Mucosa of rectum (tissue), 2 donors: ENCODE results near the gene KIAA1671.

Experiments
- H3K27ac ChIP-seq, 2 donors: one replicate each; pipeline ENCODE4 v1.7.0; 2013; ENCODE audit warnings: inconsistent platforms in 2 of 2, low read depth in 2 of 2, low read length in 2 of 2
- H3K27me3 ChIP-seq, 2 donors: one replicate each; pipeline ENCODE4 v1.7.0; 2013; ENCODE audit warnings: low read length in 2 of 2; ENCODE audit not compliant: control insufficient read depth in 2 of 2, insufficient read depth in 2 of 2
- H3K36me3 ChIP-seq, 2 donors: one replicate each; pipeline ENCODE4 v1.7.0; 2013; ENCODE audit warnings: low read length in 2 of 2; ENCODE audit not compliant: control insufficient read depth in 2 of 2, insufficient read depth in 2 of 2
- H3K4me1 ChIP-seq, 2 donors: one replicate each; pipeline ENCODE4 v1.7.0; 2013; ENCODE audit warnings: low read length in 2 of 2, mild to moderate bottlenecking in 1 of 2; ENCODE audit not compliant: control insufficient read depth in 2 of 2, insufficient read depth in 2 of 2
- H3K4me3 ChIP-seq, 2 donors: one replicate each; pipeline ENCODE4 v1.7.0; 2013; ENCODE audit warnings: low read length in 2 of 2
- H3K9ac ChIP-seq, 2 donors: one replicate each; pipeline ENCODE4 v1.7.0; 2013; ENCODE audit warnings: low read length in 2 of 2, low read depth in 1 of 2, mild to moderate bottlenecking in 1 of 2
- H3K9me3 ChIP-seq, 2 donors: one replicate each; pipeline ENCODE4 v1.7.0; 2013; ENCODE audit warnings: low read length in 2 of 2; ENCODE audit not compliant: control insufficient read depth in 2 of 2
- donor health status: healthy.
- donor health status: Normal muscosa, but diverticular disease.

Gene KIAA1671

GRCh38 chr22:25161017-25161915 is 208.8 kb downstream of the KIAA1671 start:
- H3K9ac ChIP-seq, result no peak overlapping the region
- no peaks in the 10 kb centered on the region for H3K9me3 ChIP-seq
- H3K4me3 ChIP-seq, result no peak overlapping the region
- H3K36me3 ChIP-seq, result peaks cover 0 to 3% of the 10 kb centered on the region in 2 donors
- no peak overlapping the region for H3K27ac ChIP-seq
- no peaks in the 10 kb centered on the region for H3K4me1 ChIP-seq
- H3K27me3 ChIP-seq, result no peaks in the 10 kb centered on the region

GRCh38 chr22:25161916-25162530 is 209.5 kb downstream of the KIAA1671 start:
- H3K9ac ChIP-seq, result no peak overlapping the region
- no peaks in the 10 kb centered on the region for H3K4me1 ChIP-seq
- H3K27ac ChIP-seq, result no peak overlapping the region
- H3K4me3 ChIP-seq, result no peak overlapping the region
- no peaks in the 10 kb centered on the region for H3K9me3 ChIP-seq
- H3K36me3 ChIP-seq, result peaks cover 0 to 3% of the 10 kb centered on the region in 2 donors
- H3K27me3 ChIP-seq, result no peaks in the 10 kb centered on the region

- Histone ChIP-seq H3K9ac (no peak overlapping the region), H3K36me3 (peaks cover 0 to 3% of the 10 kb centered on the region in 2 donors), H3K4me3 (no peak overlapping the region), H3K4me1 (no peaks in the 10 kb centered on the region), H3K27ac (no peak overlapping the region), H3K9me3 (no peaks in the 10 kb centered on the region), H3K27me3 (no peaks in the 10 kb centered on the region)
These were observed 210.0 kb downstream of the KIAA1671 start for GRCh38 chr22:25162561-25162960.

- no peaks in the 10 kb centered on the region for H3K36me3 ChIP-seq
- H3K9me3 ChIP-seq, result no peaks in the 10 kb centered on the region
- no peak overlapping the region for H3K27ac ChIP-seq
- no peaks in the 10 kb centered on the region for H3K27me3 ChIP-seq
- H3K9ac ChIP-seq, result no peak overlapping the region
- H3K4me3 ChIP-seq, result no peak overlapping the region
- no peaks in the 10 kb centered on the region for H3K4me1 ChIP-seq
These were observed 213.3 kb downstream of the KIAA1671 start for GRCh38 chr22:25165785-25166184.

- H3K36me3 ChIP-seq, result no peaks in the 10 kb centered on the region
- no peak overlapping the region for H3K9ac ChIP-seq
- no peaks in the 10 kb centered on the region for H3K9me3 ChIP-seq
- no peak overlapping the region for H3K27ac ChIP-seq
- no peaks in the 10 kb centered on the region for H3K4me1 ChIP-seq
- H3K4me3 ChIP-seq, result no peak overlapping the region
- no peaks in the 10 kb centered on the region for H3K27me3 ChIP-seq
These were observed 213.9 kb downstream of the KIAA1671 start for GRCh38 chr22:25166266-25167040.

- Histone ChIP-seq H3K27ac (no peak overlapping the region), H3K4me1 (no peaks in the 10 kb centered on the region), H3K9ac (no peak overlapping the region), H3K9me3 (no peaks in the 10 kb centered on the region), H3K27me3 (no peaks in the 10 kb centered on the region), H3K36me3 (no peaks in the 10 kb centered on the region), H3K4me3 (no peak overlapping the region)
These were observed 214.6 kb downstream of the KIAA1671 start for GRCh38 chr22:25167082-25167481.

GRCh38 chr22:25167834-25168601 is 215.5 kb downstream of the KIAA1671 start:
- H3K9ac ChIP-seq, result no peak overlapping the region
- H3K27me3 ChIP-seq, result no peaks in the 10 kb centered on the region
- H3K36me3 ChIP-seq, result peaks cover 0 to 7% of the 10 kb centered on the region in 2 donors
- no peaks in the 10 kb centered on the region for H3K9me3 ChIP-seq
- no peak overlapping the region for H3K27ac ChIP-seq
- no peak overlapping the region for H3K4me3 ChIP-seq
- H3K4me1 ChIP-seq, result no peaks in the 10 kb centered on the region

- Histone ChIP-seq H3K9me3 (no peaks in the 10 kb centered on the region), H3K9ac (no peak overlapping the region), H3K27me3 (no peaks in the 10 kb centered on the region), H3K4me1 (no peaks in the 10 kb centered on the region), H3K36me3 (peaks cover 5 to 21% of the 10 kb centered on the region in 2 donors), H3K4me3 (no peak overlapping the region), H3K27ac (no peak overlapping the region)
These were observed 216.9 kb downstream of the KIAA1671 start for GRCh38 chr22:25169278-25170031.

- Histone ChIP-seq H3K9ac (no peak overlapping the region), H3K4me3 (no peak overlapping the region), H3K27ac (no peak overlapping the region), H3K27me3 (no peaks in the 10 kb centered on the region), H3K4me1 (no peaks in the 10 kb centered on the region), H3K36me3 (peaks cover 16 to 31% of the 10 kb centered on the region in 2 donors), H3K9me3 (no peaks in the 10 kb centered on the region)
These were observed 218.0 kb downstream of the KIAA1671 start for GRCh38 chr22:25170426-25170980.
